SK-N-SH (cell line): ENCODE measurements around the gene TP53I3. TPM values are rescaled to one million over a fixed set of nuclear protein-coding genes. Genes with fewer than 3 reads are reported as not detected.

Experiments
- CTCF ChIA-PET: fragments of 300-600, 350-600 bp; formaldehyde crosslinking; extraction: SDS; loops from one replicate; lab custom pipeline; 2021; lab: Yijun Ruan, JAX
- POLR2A ChIA-PET: fragments of 350-600 bp; sonication (Branson Sonifier 250); formaldehyde crosslinking; extraction: SDS; loops from one replicate; lab custom pipeline; 2020; ENCODE audit warnings: antibody characterized with exemption, inconsistent platforms; lab: Yijun Ruan, JAX
- DNase-seq: peaks from one replicate; pipeline ENCODE4 v3.0.0; 2012
- H2AFZ ChIP-seq: fragments of 200-600 bp; sonication (generic); 2 replicates; pipeline ENCODE4 v1.8.1; 2016; ENCODE audit warnings: antibody characterized with exemption, mild to moderate bottlenecking, low read depth
- H3F3A ChIP-seq: fragments of 200-600 bp; sonication (generic); replicated peaks from 2 replicates; pipeline ENCODE3; 2016; ENCODE audit warnings: antibody characterized with exemption, mild to moderate bottlenecking; ENCODE audit not compliant: insufficient read depth
- H3K27ac ChIP-seq, 2 experiments: fragments of 200-500 bp in 1 of 2; fragments of 200-600 bp in 1 of 2; sonication (Bioruptor generic) in 1 of 2; sonication (generic), shearing (Covaris generic) in 1 of 2; 2 replicates each; pipeline versions ENCODE4 v1.5.1 to v1.6.1; 2014 to 2016; ENCODE audit warnings: low read depth in 2 of 2, inconsistent platforms in 1 of 2, low read length in 1 of 2, mild to moderate bottlenecking in 1 of 2, mixed read lengths in 1 of 2
- H3K27me3 ChIP-seq: fragments of 200-600 bp; sonication (generic), shearing (Covaris generic); 2 replicates; pipeline ENCODE4 v1.6.1; 2016; ENCODE audit warnings: mixed run types; ENCODE audit not compliant: insufficient read depth
- H3K36me3 ChIP-seq, 2 experiments: fragments of 200-500 bp in 1 of 2; fragments of 200-600 bp in 1 of 2; sonication (Bioruptor generic) in 1 of 2; sonication (generic) in 1 of 2; replicated peaks in 1 of 2; 2 replicates each; pipeline versions ENCODE3 to v1.5.1; 2014 to 2016; ENCODE audit warnings: low read length in 1 of 2, mild to moderate bottlenecking in 1 of 2; ENCODE audit not compliant: insufficient read depth in 2 of 2, control insufficient read depth in 1 of 2
- H3K4me1 ChIP-seq, 2 experiments: fragments of 200-500 bp in 1 of 2; fragments of 200-600 bp in 1 of 2; sonication (Bioruptor generic) in 1 of 2; sonication (generic), shearing (Covaris generic) in 1 of 2; 2 replicates each; pipeline versions ENCODE4 v1.5.1 to v1.6.1; 2014 to 2016; ENCODE audit warnings: low read depth in 1 of 2, low read length in 1 of 2, mixed run types in 1 of 2; ENCODE audit not compliant: insufficient read depth in 2 of 2, control insufficient read depth in 1 of 2
- H3K4me2 ChIP-seq: fragments of 200-600 bp; sonication (generic), shearing (Covaris generic); 2 replicates; pipeline ENCODE4 v1.6.1; 2017; ENCODE audit warnings: mixed run types
- H3K4me3 ChIP-seq, 2 experiments: fragments of 200-500 bp in 1 of 2; fragments of 200-600 bp in 1 of 2; sonication (Bioruptor generic) in 1 of 2; sonication (generic), shearing (Covaris generic) in 1 of 2; 2 replicates each; pipeline versions ENCODE4 v1.5.1 to v1.8.1; 2014 to 2016; ENCODE audit warnings: low read depth in 2 of 2, inconsistent platforms in 1 of 2, low read length in 1 of 2, mild to moderate bottlenecking in 1 of 2, mixed read lengths in 1 of 2, moderate library complexity in 1 of 2
- H3K79me2 ChIP-seq: fragments of 200-600 bp; sonication (generic); 2 replicates; pipeline ENCODE4 v1.8.1; 2017; ENCODE audit warnings: mild to moderate bottlenecking; ENCODE audit not compliant: insufficient read depth
- H3K9ac ChIP-seq: fragments of 200-600 bp; sonication (generic); 2 replicates; pipeline ENCODE4 v1.6.1; 2017; ENCODE audit warnings: mixed run types
- H3K9me2 ChIP-seq: fragments of 200-600 bp; sonication (generic); 2 replicates; pipeline ENCODE4 v1.6.1; 2017; ENCODE audit warnings: mixed run types
- H3K9me3 ChIP-seq: fragments of 200-600 bp; sonication (generic); 2 replicates; pipeline ENCODE4 v1.6.1; 2017; ENCODE audit warnings: mixed run types, mild to moderate bottlenecking, moderate library complexity
- H4K20me1 ChIP-seq: fragments of 200-600 bp; sonication (generic); 2 replicates; pipeline ENCODE4 v1.6.1; 2017; ENCODE audit warnings: mild to moderate bottlenecking, mixed run types; ENCODE audit not compliant: insufficient read depth
- CHD2 ChIP-seq: fragments of 150-350 bp; IDR thresholded peaks from 2 replicates; pipeline ENCODE4 v1.6.1; 2018; ENCODE audit warnings: low read length; ENCODE audit not compliant: partially characterized antibody
- ELF1 ChIP-seq: IDR thresholded peaks from 2 replicates; pipeline ENCODE4 v1.4.0; 2012
- EP300 ChIP-seq, 2 experiments: IDR thresholded peaks; 2 replicates each; pipeline versions ENCODE4 v1.4.0 to v1.6.1; 2012; ENCODE audit warnings: borderline replicate concordance in 1 of 2, low read depth in 1 of 2, low read length in 1 of 2
- FOSL2 ChIP-seq: IDR thresholded peaks from 2 replicates; pipeline ENCODE4 v1.4.0; 2012; ENCODE audit warnings: low read depth, mild to moderate bottlenecking, moderate library complexity, borderline replicate concordance
- FOXJ3 ChIP-seq: sonication (generic); formaldehyde crosslinking; IDR thresholded peaks from 2 replicates; pipeline ENCODE4 v1.5.1; 2020; ENCODE audit warnings: mild to moderate bottlenecking, missing genetic modification reagents
- GABPA ChIP-seq: IDR thresholded peaks from 2 replicates; pipeline ENCODE4 v1.4.0; 2012; ENCODE audit warnings: low read depth, mild to moderate bottlenecking
- GATA2 ChIP-seq: sonication (generic); formaldehyde crosslinking; IDR thresholded peaks from 2 replicates; pipeline ENCODE4 v1.5.0; 2020; ENCODE audit warnings: mild to moderate bottlenecking, missing genetic modification reagents
- JUND ChIP-seq: IDR thresholded peaks from 2 replicates; pipeline ENCODE4 v1.4.0; 2012
- MXI1 ChIP-seq: IDR thresholded peaks from 2 replicates; pipeline ENCODE4 v1.6.1; 2012; ENCODE audit warnings: mild to moderate bottlenecking, low read depth, low read length, improper control_type of control experiment
- NRF1 ChIP-seq: IDR thresholded peaks from 2 replicates; pipeline ENCODE4 v1.6.1; 2012; ENCODE audit warnings: low read depth, mild to moderate bottlenecking, low read length
- POLR2AphosphoS5 ChIP-seq: IDR thresholded peaks from 2 replicates; pipeline ENCODE4 v1.6.1; 2012; ENCODE audit warnings: low read depth, low read length
- RXRA ChIP-seq: IDR thresholded peaks from 2 replicates; pipeline ENCODE4 v1.4.0; 2012; ENCODE audit warnings: low read depth, mild to moderate bottlenecking, borderline replicate concordance
- TAF1 ChIP-seq: IDR thresholded peaks from 2 replicates; pipeline ENCODE4 v1.6.1; 2012; ENCODE audit warnings: low read depth, mild to moderate bottlenecking, low read length, moderate library complexity, borderline replicate concordance
- WGBS: methylation state at CpG from one replicate; pipeline ENCODE4 v1.1.6; 2017; ENCODE audit warnings: low lambda C conversion rate; 5-methylcytosine and 5-hydroxymethylcytosine counted together
- polyA plus RNA-seq, 3 experiments: library from polyadenylated mRNA; depleted of rRNA; stranded (reverse); fragments of >200 nt; gene quantifications; 2 replicates each; pipeline ENCODE4 v1.2.3, GENCODE V29; 2012
- TF ChIP-seq, protein P1 (sequence below): fragments of 200-600 bp; sonication (generic); IDR thresholded peaks from 2 replicates; pipeline ENCODE4 v1.6.1; 2017; ENCODE audit warnings: antibody characterized with exemption, mild to moderate bottlenecking, moderate library complexity
- TF ChIP-seq, protein P2 (sequence below): IDR thresholded peaks from 2 replicates; pipeline ENCODE4 v1.4.0; 2012; ENCODE audit warnings: low read depth
- TF ChIP-seq, protein P3 (sequence below): IDR thresholded peaks from 2 replicates; pipeline ENCODE4; 2012
- TF ChIP-seq, protein P4 (sequence below): IDR thresholded peaks from 2 replicates; pipeline ENCODE4 v1.6.1; 2012; ENCODE audit warnings: mild to moderate bottlenecking, low read depth, low read length, moderate library complexity
- TF ChIP-seq, protein P5 (sequence below): IDR thresholded peaks from 2 replicates; pipeline ENCODE4 v1.4.0; 2012; ENCODE audit warnings: low read depth, borderline replicate concordance
- TF ChIP-seq, protein P6 (sequence below): IDR thresholded peaks from 2 replicates; pipeline ENCODE4 v1.4.0; 2012; ENCODE audit warnings: low read depth, borderline replicate concordance

The TP53I3 gene
- polyA plus RNA-seq, 1 of the 3 experiments (the other 2 are of a cell fraction): 110 TPM

DNA sequence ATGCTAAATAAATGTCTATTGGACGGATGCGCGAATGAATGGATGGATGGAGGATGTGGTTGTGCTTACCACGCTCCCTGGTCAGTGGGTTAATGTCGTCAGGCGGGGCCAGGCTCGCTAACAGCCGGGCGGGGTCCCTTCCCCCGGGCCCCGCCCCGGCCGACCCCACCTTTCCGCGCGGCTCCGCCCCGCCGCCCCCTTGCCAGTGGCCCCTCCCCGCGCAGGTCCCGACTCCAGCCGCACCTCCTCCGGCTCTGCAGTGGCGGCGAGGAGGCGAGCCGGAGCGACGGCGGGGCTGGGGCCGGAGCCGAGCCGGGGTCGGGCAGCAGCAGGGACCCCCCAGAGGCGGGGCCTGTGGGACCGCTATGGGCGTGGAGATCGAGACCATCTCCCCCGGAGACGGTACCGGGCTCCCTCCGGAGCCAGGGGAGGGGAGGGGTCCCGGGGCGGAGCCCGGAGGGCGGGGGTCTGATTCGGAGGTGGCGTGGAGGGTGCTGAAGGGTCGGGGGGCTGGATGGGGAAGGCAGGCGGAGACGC lies 35.1 kb downstream of the TP53I3 start, which contains the start of gene FKBP1B:
Gene FKBP1B (plus strand): TSS at position 257 of the 537 bp plus-strand sequence. CDS start 109 bp downstream, at position 366.
- Histone ChIP-seq H4K20me1 (no peaks in the 10 kb centered on the region), H3K27me3 (no peaks in the 10 kb centered on the region), H3K4me3 (peak within 1 kb of the TSS; percentile 77 to 80), H3K36me3 (peaks cover 0 to 1% of the 10 kb centered on the region in 2 experiments), H3K9me3 (no peaks in the 10 kb centered on the region), H3F3A (peaks cover 15% of the 10 kb centered on the region), H3K4me2 (peak within 1 kb of the TSS; percentile 92), H3K9ac (peak within 1 kb of the TSS; percentile 65), H3K27ac (peak within 1 kb of the TSS in 1 of 2 experiments; percentile 72; a peak in 2 of 4 replicates), H3K9me2 (no peaks in the 10 kb centered on the region)
- peak; percentile 97 for DNase-seq
- 3% methylated on average over 31 of the region's 52 CpGs for WGBS
- TF ChIP-seq FOSL2 (no peak), MXI1 (peak; percentile 91), ELF1 (no peak), POLR2AphosphoS5 (peak; percentile 78), FOXJ3 (no peak), CHD2 (peak; percentile 71), GATA2 (no peak), NRF1 (peak; percentile 53), EP300 (IDR thresholded peaks at IDR 0.05; ENCODE audit: borderline replicate concordance in 1 of 2, low read depth in 1 of 2, low read length in 1 of 2) (no peak), JUND (no peak), GABPA (no peak), RXRA (no peak), TAF1 (peak; percentile 84)
- TF ChIP-seq, protein P1, sequence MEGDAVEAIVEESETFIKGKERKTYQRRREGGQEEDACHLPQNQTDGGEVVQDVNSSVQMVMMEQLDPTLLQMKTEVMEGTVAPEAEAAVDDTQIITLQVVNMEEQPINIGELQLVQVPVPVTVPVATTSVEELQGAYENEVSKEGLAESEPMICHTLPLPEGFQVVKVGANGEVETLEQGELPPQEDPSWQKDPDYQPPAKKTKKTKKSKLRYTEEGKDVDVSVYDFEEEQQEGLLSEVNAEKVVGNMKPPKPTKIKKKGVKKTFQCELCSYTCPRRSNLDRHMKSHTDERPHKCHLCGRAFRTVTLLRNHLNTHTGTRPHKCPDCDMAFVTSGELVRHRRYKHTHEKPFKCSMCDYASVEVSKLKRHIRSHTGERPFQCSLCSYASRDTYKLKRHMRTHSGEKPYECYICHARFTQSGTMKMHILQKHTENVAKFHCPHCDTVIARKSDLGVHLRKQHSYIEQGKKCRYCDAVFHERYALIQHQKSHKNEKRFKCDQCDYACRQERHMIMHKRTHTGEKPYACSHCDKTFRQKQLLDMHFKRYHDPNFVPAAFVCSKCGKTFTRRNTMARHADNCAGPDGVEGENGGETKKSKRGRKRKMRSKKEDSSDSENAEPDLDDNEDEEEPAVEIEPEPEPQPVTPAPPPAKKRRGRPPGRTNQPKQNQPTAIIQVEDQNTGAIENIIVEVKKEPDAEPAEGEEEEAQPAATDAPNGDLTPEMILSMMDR: no peak
- TF ChIP-seq, protein P2, sequence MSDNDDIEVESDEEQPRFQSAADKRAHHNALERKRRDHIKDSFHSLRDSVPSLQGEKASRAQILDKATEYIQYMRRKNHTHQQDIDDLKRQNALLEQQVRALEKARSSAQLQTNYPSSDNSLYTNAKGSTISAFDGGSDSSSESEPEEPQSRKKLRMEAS: 0 out of 2 replicates have a peak, but pooled peaks have one; percentile 25
- TF ChIP-seq, protein P3, sequence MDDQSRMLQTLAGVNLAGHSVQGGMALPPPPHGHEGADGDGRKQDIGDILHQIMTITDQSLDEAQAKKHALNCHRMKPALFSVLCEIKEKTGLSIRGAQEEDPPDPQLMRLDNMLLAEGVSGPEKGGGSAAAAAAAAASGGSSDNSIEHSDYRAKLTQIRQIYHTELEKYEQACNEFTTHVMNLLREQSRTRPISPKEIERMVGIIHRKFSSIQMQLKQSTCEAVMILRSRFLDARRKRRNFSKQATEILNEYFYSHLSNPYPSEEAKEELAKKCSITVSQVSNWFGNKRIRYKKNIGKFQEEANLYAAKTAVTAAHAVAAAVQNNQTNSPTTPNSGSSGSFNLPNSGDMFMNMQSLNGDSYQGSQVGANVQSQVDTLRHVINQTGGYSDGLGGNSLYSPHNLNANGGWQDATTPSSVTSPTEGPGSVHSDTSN: no peak
- TF ChIP-seq, protein P4, sequence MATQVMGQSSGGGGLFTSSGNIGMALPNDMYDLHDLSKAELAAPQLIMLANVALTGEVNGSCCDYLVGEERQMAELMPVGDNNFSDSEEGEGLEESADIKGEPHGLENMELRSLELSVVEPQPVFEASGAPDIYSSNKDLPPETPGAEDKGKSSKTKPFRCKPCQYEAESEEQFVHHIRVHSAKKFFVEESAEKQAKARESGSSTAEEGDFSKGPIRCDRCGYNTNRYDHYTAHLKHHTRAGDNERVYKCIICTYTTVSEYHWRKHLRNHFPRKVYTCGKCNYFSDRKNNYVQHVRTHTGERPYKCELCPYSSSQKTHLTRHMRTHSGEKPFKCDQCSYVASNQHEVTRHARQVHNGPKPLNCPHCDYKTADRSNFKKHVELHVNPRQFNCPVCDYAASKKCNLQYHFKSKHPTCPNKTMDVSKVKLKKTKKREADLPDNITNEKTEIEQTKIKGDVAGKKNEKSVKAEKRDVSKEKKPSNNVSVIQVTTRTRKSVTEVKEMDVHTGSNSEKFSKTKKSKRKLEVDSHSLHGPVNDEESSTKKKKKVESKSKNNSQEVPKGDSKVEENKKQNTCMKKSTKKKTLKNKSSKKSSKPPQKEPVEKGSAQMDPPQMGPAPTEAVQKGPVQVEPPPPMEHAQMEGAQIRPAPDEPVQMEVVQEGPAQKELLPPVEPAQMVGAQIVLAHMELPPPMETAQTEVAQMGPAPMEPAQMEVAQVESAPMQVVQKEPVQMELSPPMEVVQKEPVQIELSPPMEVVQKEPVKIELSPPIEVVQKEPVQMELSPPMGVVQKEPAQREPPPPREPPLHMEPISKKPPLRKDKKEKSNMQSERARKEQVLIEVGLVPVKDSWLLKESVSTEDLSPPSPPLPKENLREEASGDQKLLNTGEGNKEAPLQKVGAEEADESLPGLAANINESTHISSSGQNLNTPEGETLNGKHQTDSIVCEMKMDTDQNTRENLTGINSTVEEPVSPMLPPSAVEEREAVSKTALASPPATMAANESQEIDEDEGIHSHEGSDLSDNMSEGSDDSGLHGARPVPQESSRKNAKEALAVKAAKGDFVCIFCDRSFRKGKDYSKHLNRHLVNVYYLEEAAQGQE: no peak
- TF ChIP-seq, protein P5, sequence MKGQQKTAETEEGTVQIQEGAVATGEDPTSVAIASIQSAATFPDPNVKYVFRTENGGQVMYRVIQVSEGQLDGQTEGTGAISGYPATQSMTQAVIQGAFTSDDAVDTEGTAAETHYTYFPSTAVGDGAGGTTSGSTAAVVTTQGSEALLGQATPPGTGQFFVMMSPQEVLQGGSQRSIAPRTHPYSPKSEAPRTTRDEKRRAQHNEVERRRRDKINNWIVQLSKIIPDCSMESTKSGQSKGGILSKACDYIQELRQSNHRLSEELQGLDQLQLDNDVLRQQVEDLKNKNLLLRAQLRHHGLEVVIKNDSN: no peak
- TF ChIP-seq, protein P6, sequence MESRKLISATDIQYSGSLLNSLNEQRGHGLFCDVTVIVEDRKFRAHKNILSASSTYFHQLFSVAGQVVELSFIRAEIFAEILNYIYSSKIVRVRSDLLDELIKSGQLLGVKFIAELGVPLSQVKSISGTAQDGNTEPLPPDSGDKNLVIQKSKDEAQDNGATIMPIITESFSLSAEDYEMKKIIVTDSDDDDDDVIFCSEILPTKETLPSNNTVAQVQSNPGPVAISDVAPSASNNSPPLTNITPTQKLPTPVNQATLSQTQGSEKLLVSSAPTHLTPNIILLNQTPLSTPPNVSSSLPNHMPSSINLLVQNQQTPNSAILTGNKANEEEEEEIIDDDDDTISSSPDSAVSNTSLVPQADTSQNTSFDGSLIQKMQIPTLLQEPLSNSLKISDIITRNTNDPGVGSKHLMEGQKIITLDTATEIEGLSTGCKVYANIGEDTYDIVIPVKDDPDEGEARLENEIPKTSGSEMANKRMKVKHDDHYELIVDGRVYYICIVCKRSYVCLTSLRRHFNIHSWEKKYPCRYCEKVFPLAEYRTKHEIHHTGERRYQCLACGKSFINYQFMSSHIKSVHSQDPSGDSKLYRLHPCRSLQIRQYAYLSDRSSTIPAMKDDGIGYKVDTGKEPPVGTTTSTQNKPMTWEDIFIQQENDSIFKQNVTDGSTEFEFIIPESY: no peak
- TF ChIP-seq, all 33 proteins: peak for 6
- ChIA-PET POLR2A (interaction anchor here (1.0 to 2.4 kb wide), 6 partner anchors 17 to 123 kb away, joined by 3 to 16 read pairs (median 6); partner anchors contain the start of genes ATAD2B, SF3B6, TP53I3 and UBXN2A), CTCF (interaction anchor here (0.8 to 5.1 kb wide), 7 partner anchors 11 to 122 kb away, joined by 3 to 43 read pairs (median 6); partner anchors contain the start of genes ATAD2B, SF3B6 and TP53I3)
- Histone ChIP-seq H3K79me2 (peaks cover 26% of the 10 kb centered on the region), H2AFZ (peak within 1 kb of the TSS; percentile 94), H3K4me1 (peaks cover 3 to 24% of the 10 kb centered on the region in 2 experiments; a peak in 2 of 4 replicates)
